ENCODE results near the gene B4GALT5. TPM values are rescaled to one million over a fixed set of nuclear protein-coding genes. Genes with fewer than 3 reads are reported as not detected.

B4GALT5 gene
- polyA plus RNA-seq, 3 donors = 2.4 to 18.3 (median 2.7) TPM

GRCh38 chr20:49750611-49751396 lies 37.1 kb upstream of the B4GALT5 start:
- Histone ChIP-seq H3K27ac (ENCODE audit: low read depth in 1 of 2, low read length in 2 of 2) (peak overlapping the region; percentile 47 to 59), H3K4me1 (ENCODE audit: control insufficient read depth in 1 of 2, insufficient read depth in 2 of 2, low read length in 2 of 2) (peaks cover 20 to 21% of the 10 kb centered on the region in 2 donors), H4K20me1 (ENCODE audit: insufficient read depth, low read length) (no peaks in the 10 kb centered on the region), H3K9ac (ENCODE audit: insufficient read depth, low read length, poor library complexity, severe bottlenecking) (no peak overlapping the region), H2AFZ (ENCODE audit: insufficient read depth, low read depth, low read length, poor library complexity, severe bottlenecking) (peak overlapping the region; percentile 69), H3K4me3 (replicated peaks in 1 of 3; ENCODE audit: low read depth in 2 of 3, low read length in 3 of 3) (peak overlapping the region in 1 of 3 experiments; percentile 29), H3K79me2 (ENCODE audit: insufficient read depth, low read length) (no peaks in the 10 kb centered on the region), H3K36me3 (replicated peaks in 1 of 2; ENCODE audit: control insufficient read depth in 1 of 2, insufficient read depth in 2 of 2, low read length in 2 of 2) (no peaks in the 10 kb centered on the region), H3K4me2 (replicated peaks; ENCODE audit: extremely low read depth, low read length, poor library complexity, severe bottlenecking) (peak overlapping the region; percentile 27), H3K27me3 (ENCODE audit: control insufficient read depth in 2 of 2, insufficient read depth in 2 of 2, low read length in 2 of 2) (no peaks in the 10 kb centered on the region), H3K9me3 (replicated peaks in 1 of 2; ENCODE audit: control insufficient read depth in 1 of 2, insufficient read depth in 1 of 2, low read length in 2 of 2) (no peaks in the 10 kb centered on the region)
- H3K27ac Mint-ChIP-seq = peak overlapping the region; percentile 78 to 91 (median 84)
- DNase-seq = peak; percentile 23 to 82 (median 70)
- TF ChIP-seq CTCF (IDR thresholded peaks at IDR 0.05) = no peak
- intact Hi-C loops (cut with micrococcal nuclease) = no loop called here
- H3K4me3 Mint-ChIP-seq = peak overlapping the region; percentile 43 to 79
- peaks cover 22% of the 10 kb centered on the region for H3K4me1 Mint-ChIP-seq
- 63% methylated on average over 11 of the region's 12 CpGs for WGBS (ENCODE audit: insufficient coverage)
- peaks cover 0 to 2% (median 2%) of the 10 kb centered on the region in 3 donors for H3K27me3 Mint-ChIP-seq (ENCODE audit: low read depth in 3 of 3)
- peaks cover 0 to 4% (median 0%) of the 10 kb centered on the region in 7 donors for H3K9me3 Mint-ChIP-seq
- H3K36me3 Mint-ChIP-seq = peaks cover 0 to 2% of the 10 kb centered on the region in 2 donors

GRCh38 chr20:49749625-49750024 lies 35.9 kb upstream of the B4GALT5 start:
- no peaks in the 10 kb centered on the region for H3K9me3 ChIP-seq (replicated peaks in 1 of 2; ENCODE audit: control insufficient read depth in 1 of 2, insufficient read depth in 1 of 2, low read length in 2 of 2)
- H3K79me2 ChIP-seq (ENCODE audit: insufficient read depth, low read length) = no peaks in the 10 kb centered on the region
- H4K20me1 ChIP-seq (ENCODE audit: insufficient read depth, low read length) = no peaks in the 10 kb centered on the region
- intact Hi-C loops (cut with micrococcal nuclease) = no loop called here
- no peak overlapping the region for H3K9ac ChIP-seq (ENCODE audit: insufficient read depth, low read length, poor library complexity, severe bottlenecking)
- H3K27ac Mint-ChIP-seq = peak overlapping the region in 3 of 7 donors; percentile 83 to 91 (median 91)
- TF ChIP-seq CTCF (IDR thresholded peaks at IDR 0.05) = no peak
- H3K4me3 ChIP-seq (replicated peaks in 1 of 3; ENCODE audit: low read depth in 2 of 3, low read length in 3 of 3) = no peak overlapping the region
- peak in 2 of 3 donors; percentile 28 to 52 for DNase-seq
- H3K27ac ChIP-seq (ENCODE audit: low read depth in 1 of 2, low read length in 2 of 2) = peak overlapping the region in 1 of 2 donors; percentile 47
- H3K4me3 Mint-ChIP-seq = no peak overlapping the region
- H3K4me1 Mint-ChIP-seq = peaks cover 22% of the 10 kb centered on the region
- H3K36me3 Mint-ChIP-seq = peaks cover 0 to 2% of the 10 kb centered on the region in 2 donors
- H3K27me3 ChIP-seq (ENCODE audit: control insufficient read depth in 2 of 2, insufficient read depth in 2 of 2, low read length in 2 of 2) = no peaks in the 10 kb centered on the region
- H3K9me3 Mint-ChIP-seq = peaks cover 0 to 4% (median 0%) of the 10 kb centered on the region in 7 donors
- H3K4me1 ChIP-seq (ENCODE audit: control insufficient read depth in 1 of 2, insufficient read depth in 2 of 2, low read length in 2 of 2) = peaks cover 20 to 21% of the 10 kb centered on the region in 2 donors
- H3K4me2 ChIP-seq (replicated peaks; ENCODE audit: extremely low read depth, low read length, poor library complexity, severe bottlenecking) = no peak overlapping the region
- no CpG with 5 or more reads among the region's 1 CpG for WGBS (ENCODE audit: insufficient coverage)
- H3K27me3 Mint-ChIP-seq (ENCODE audit: low read depth in 3 of 3) = peaks cover 0 to 2% (median 1%) of the 10 kb centered on the region in 3 donors
- H2AFZ ChIP-seq (ENCODE audit: insufficient read depth, low read depth, low read length, poor library complexity, severe bottlenecking) = peak overlapping the region; percentile 2
- H3K36me3 ChIP-seq (replicated peaks in 1 of 2; ENCODE audit: control insufficient read depth in 1 of 2, insufficient read depth in 2 of 2, low read length in 2 of 2) = no peaks in the 10 kb centered on the region

All from CD14-positive monocyte (primary cell).